B cell (primary cell): ENCODE data around the gene TMX1.

Source experiments
- EZH2 ChIP-seq: IDR thresholded peaks from 2 replicates; pipeline ENCODE4 v1.6.1; 2012; ENCODE audit warnings: borderline replicate concordance, low read depth, mild to moderate bottlenecking, moderate library complexity, low read length; ENCODE audit not compliant: insufficient read depth, poor library complexity, severe bottlenecking
- TF ChIP-seq, protein P1 (sequence below): fragments of 200-600 bp; IDR thresholded peaks from one replicate; pipeline ENCODE4 v1.8.0; 2022; ENCODE audit warnings: antibody characterized with exemption, mild to moderate bottlenecking

DNA sequence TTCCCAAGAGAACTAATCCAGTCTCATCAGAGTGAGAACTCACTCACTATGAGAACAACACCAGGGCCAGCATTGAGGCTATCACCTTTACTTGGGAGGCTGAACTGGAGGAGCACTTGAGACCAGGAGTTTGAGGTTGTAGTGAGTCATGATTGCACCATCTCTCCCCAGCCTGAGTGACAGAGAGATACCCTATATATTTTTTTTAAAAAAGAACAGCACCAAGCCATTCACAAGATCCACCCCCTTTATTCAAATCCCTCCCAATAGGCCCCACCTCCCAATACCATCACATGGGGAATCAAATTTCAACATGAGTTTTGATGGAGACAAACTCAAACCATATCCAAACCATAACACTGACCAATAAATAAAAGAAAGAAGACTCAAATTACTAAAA, 3.7 kb upstream of the TMX1 start:
- TF ChIP-seq, protein P1, sequence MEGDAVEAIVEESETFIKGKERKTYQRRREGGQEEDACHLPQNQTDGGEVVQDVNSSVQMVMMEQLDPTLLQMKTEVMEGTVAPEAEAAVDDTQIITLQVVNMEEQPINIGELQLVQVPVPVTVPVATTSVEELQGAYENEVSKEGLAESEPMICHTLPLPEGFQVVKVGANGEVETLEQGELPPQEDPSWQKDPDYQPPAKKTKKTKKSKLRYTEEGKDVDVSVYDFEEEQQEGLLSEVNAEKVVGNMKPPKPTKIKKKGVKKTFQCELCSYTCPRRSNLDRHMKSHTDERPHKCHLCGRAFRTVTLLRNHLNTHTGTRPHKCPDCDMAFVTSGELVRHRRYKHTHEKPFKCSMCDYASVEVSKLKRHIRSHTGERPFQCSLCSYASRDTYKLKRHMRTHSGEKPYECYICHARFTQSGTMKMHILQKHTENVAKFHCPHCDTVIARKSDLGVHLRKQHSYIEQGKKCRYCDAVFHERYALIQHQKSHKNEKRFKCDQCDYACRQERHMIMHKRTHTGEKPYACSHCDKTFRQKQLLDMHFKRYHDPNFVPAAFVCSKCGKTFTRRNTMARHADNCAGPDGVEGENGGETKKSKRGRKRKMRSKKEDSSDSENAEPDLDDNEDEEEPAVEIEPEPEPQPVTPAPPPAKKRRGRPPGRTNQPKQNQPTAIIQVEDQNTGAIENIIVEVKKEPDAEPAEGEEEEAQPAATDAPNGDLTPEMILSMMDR = no peak
- TF ChIP-seq EZH2 = no peak
